H1 (cell line): ENCODE data around the gene MAP7. TPM values are rescaled to one million over a fixed set of nuclear protein-coding genes. Genes with fewer than 3 reads are reported as not detected.

ENCODE experiments used
- CHD7 ChIP-seq: fragments of 300-600 bp; sonication (generic); IDR thresholded peaks from 2 replicates; pipeline ENCODE4 v1.7.1; 2012; ENCODE audit warnings: low read length, moderate library complexity, mild to moderate bottlenecking, inconsistent platforms; ENCODE audit not compliant: insufficient replicate concordance
- EP300 ChIP-seq, 2 experiments: IDR thresholded peaks; 1 replicate in 1 of 2; 2 replicates in 1 of 2; pipeline ENCODE4 v1.6.1; 2011 to 2012; ENCODE audit warnings: low read depth in 2 of 2, low read length in 2 of 2, mild to moderate bottlenecking in 2 of 2, borderline replicate concordance in 1 of 2, inconsistent platforms in 1 of 2, moderate library complexity in 1 of 2
- EZH2 ChIP-seq: fragments of 200-600 bp; sonication (generic); IDR thresholded peaks from 2 replicates; pipeline ENCODE4 v1.7.1; 2012; ENCODE audit warnings: low read depth, mild to moderate bottlenecking, moderate library complexity, low read length, inconsistent platforms; ENCODE audit not compliant: severe bottlenecking
- RFX5 ChIP-seq: IDR thresholded peaks from 2 replicates; pipeline ENCODE4 v1.6.1; 2011; ENCODE audit warnings: low read depth, low read length, improper control_type of control experiment, borderline replicate concordance
- SIRT6 ChIP-seq: IDR thresholded peaks from one replicate; pipeline ENCODE4 v1.7.1; 2012; ENCODE audit warnings: low read length, inconsistent platforms
- polyA plus RNA-seq, 7 experiments: library from polyadenylated mRNA; depleted of rRNA in 3 of 7; stranded (reverse) in 5 of 7; unstranded in 2 of 7; fragments of >200 nt in 5 of 7; fragments of 200-250 nt in 2 of 7; gene quantifications; 1 replicate in 5 of 7; 2 replicates in 1 of 7; 4 replicates in 1 of 7; pipeline versions ENCODE4 v1.2.1 to v1.2.3, GENCODE V29; 2011 to 2013; ENCODE audit warnings: missing spikeins in 2 of 7, mixed read lengths in 2 of 7
- total RNA-seq: library from RNA; stranded (reverse); fragmentation: NEBNext Ultra II Directional; extraction: Animal tissue kit (Norgen Biotek cat#: 25700); gene quantifications from 2 replicates; pipeline ENCODE4 v1.2.1, GENCODE V29; 2021
- TF ChIP-seq, protein P1 (sequence below): IDR thresholded peaks from 2 replicates; pipeline ENCODE4 v1.6.1; 2012; ENCODE audit warnings: inconsistent platforms

The MAP7 gene
- total and polyA plus RNA-seq, 2 of the 8 experiments (the other 6 are each of a cell fraction or from before 2014, with no cell fraction given), result 13.5 to 66.9 TPM

GRCh38 chr6:136334465-136334846, 215.8 kb downstream of the MAP7 start (continued):
- TF ChIP-seq CHD7 (no peak), EP300 (IDR thresholded peaks at IDR 0.05; ENCODE audit: borderline replicate concordance in 1 of 2, low read depth in 2 of 2, low read length in 2 of 2) (no peak), SIRT6 (no peak), EZH2 (no peak), RFX5 (no peak)
- TF ChIP-seq, protein P1, sequence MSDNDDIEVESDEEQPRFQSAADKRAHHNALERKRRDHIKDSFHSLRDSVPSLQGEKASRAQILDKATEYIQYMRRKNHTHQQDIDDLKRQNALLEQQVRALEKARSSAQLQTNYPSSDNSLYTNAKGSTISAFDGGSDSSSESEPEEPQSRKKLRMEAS, result no peak
- TF ChIP-seq, all 59 proteins: peak for 0
